BJ (cell line): ENCODE measurements around the gene ADCY2. TPM values are rescaled to one million over a fixed set of nuclear protein-coding genes. Genes with fewer than 3 reads are reported as not detected.

ENCODE experiments used
- CTCF ChIA-PET: fragments of 350-600 bp; formaldehyde crosslinking; extraction: SDS; loops from one replicate; lab custom pipeline; 2021; ENCODE audit warnings: antibody characterized with exemption, inconsistent platforms; lab: Yijun Ruan, JAX
- POLR2A ChIA-PET: fragments of 300-600 bp; sonication (Branson Sonifier 250); formaldehyde crosslinking; extraction: SDS; loops from one replicate; lab custom pipeline; 2021; ENCODE audit warnings: antibody characterized with exemption; lab: Charles Lee
- DNase-seq: peaks from one replicate; pipeline ENCODE4 v3.0.0-alpha.2; 2011; ENCODE audit warnings: low read depth
- H3K27me3 ChIP-seq: 2 replicates; pipeline ENCODE4 v1.6.0; 2011; ENCODE audit warnings: low read length; ENCODE audit not compliant: control insufficient read depth, insufficient read depth
- H3K36me3 ChIP-seq: 2 replicates; pipeline ENCODE4 v1.5.1; 2011; ENCODE audit warnings: low read length; ENCODE audit not compliant: control insufficient read depth, insufficient read depth
- H3K4me3 ChIP-seq: 2 replicates; pipeline ENCODE4 v1.5.1; 2011; ENCODE audit warnings: low read depth, mild to moderate bottlenecking, control low read depth, low read length
- CTCF ChIP-seq: IDR thresholded peaks from 2 replicates; pipeline ENCODE4 v1.5.1; 2011; ENCODE audit warnings: low read depth, mild to moderate bottlenecking, control low read depth, inconsistent platforms, low read length, moderate library complexity; ENCODE audit not compliant: insufficient read depth
- polyA plus RNA-seq: library from polyadenylated mRNA; depleted of rRNA; stranded (reverse); fragments of >200 nt; gene quantifications from 2 replicates; pipeline ENCODE4 v1.2.3, GENCODE V29; 2011

ADCY2 gene
- polyA plus RNA-seq, 1 experiment = not detected

GRCh38 chr5:7857361-7857760 lies 461.4 kb downstream of the ADCY2 start:
- CTCF ChIA-PET = interaction anchor here (1.0 to 2.7 kb wide), 2 partner anchors 10 to 18 kb away, joined by 5 to 10 read pairs; no protein-coding TSS in a partner anchor
- H3K4me3 ChIP-seq = no peak overlapping the region
- peaks cover 5% of the 10 kb centered on the region for H3K36me3 ChIP-seq
- no peak for TF ChIP-seq CTCF
- POLR2A ChIA-PET = no interaction called here
- H3K27me3 ChIP-seq = no peaks in the 10 kb centered on the region
- DNase-seq = no peak

- CTCF ChIA-PET = interaction anchor here (0.9 to 2.7 kb wide), 4 partner anchors 9 to 20 kb away, joined by 3 to 10 read pairs (median 4); no protein-coding TSS in a partner anchor
- DNase-seq = no peak
- Histone ChIP-seq H3K36me3 (peaks cover 5% of the 10 kb centered on the region), H3K4me3 (no peak overlapping the region), H3K27me3 (no peaks in the 10 kb centered on the region)
- TF ChIP-seq CTCF = no peak
- POLR2A ChIA-PET = no interaction called here
Measured at GRCh38 chr5:7857926-7858632, 462.1 kb downstream of the ADCY2 start.

- ChIA-PET CTCF (interaction anchor here (2.4 kb wide), 1 partner anchor 9 kb away, joined by 10 read pairs; no protein-coding TSS in a partner anchor), POLR2A (no interaction called here)
- no peak for DNase-seq
- H3K36me3 ChIP-seq = peaks cover 4% of the 10 kb centered on the region
- no peaks in the 10 kb centered on the region for H3K27me3 ChIP-seq
- no peak for TF ChIP-seq CTCF
- H3K4me3 ChIP-seq = no peak overlapping the region
Measured at GRCh38 chr5:7866196-7866595, 470.3 kb downstream of the ADCY2 start.

GRCh38 chr5:7867260-7867659 lies 471.3 kb downstream of the ADCY2 start:
- no peak for TF ChIP-seq CTCF
- Histone ChIP-seq H3K27me3 (no peaks in the 10 kb centered on the region), H3K4me3 (no peak overlapping the region), H3K36me3 (0 out of 2 replicates have a peak, but pooled peaks cover 1% of the 10 kb centered on the region)
- ChIA-PET CTCF (interaction anchor here (2.4 kb wide), 1 partner anchor 10 kb away, joined by 10 read pairs; no protein-coding TSS in a partner anchor), POLR2A (no interaction called here)
- no peak for DNase-seq

GRCh38 chr5:7868427-7868772 lies 472.5 kb downstream of the ADCY2 start:
- H3K36me3 ChIP-seq = 0 out of 2 replicates have a peak, but pooled peaks cover 1% of the 10 kb centered on the region
- peak overlapping the region; percentile 92 for H3K4me3 ChIP-seq
- DNase-seq = no peak
- no peaks in the 10 kb centered on the region for H3K27me3 ChIP-seq
- TF ChIP-seq CTCF = no peak
- CTCF ChIA-PET = interaction anchor here (1.2 to 2.4 kb wide), 3 partner anchors 11 to 58 kb away, joined by 3 to 10 read pairs (median 3); no protein-coding TSS in a partner anchor
- POLR2A ChIA-PET = no interaction called here
